GM12873 (cell line): ENCODE data around the gene REEP2.

Experiments used
- CTCF ChIP-seq: IDR thresholded peaks from 2 replicates; pipeline ENCODE4 v1.5.1; 2012; ENCODE audit warnings: low read depth, mild to moderate bottlenecking, moderate library complexity, low read length, control low read depth; ENCODE audit not compliant: insufficient read depth; ENCODE audit errors: missing control alignments

Gene REEP2

GRCh38 chr5:138444078-138444773, 5.4 kb downstream of the REEP2 start:
- no peak for TF ChIP-seq CTCF

- no peak for TF ChIP-seq CTCF
These were observed 6.1 kb downstream of the REEP2 start for GRCh38 chr5:138444774-138445546.

GRCh38 chr5:138445547-138446271, 6.9 kb downstream of the REEP2 start:
- TF ChIP-seq CTCF, result no peak

- TF ChIP-seq CTCF, result no peak
These were observed 9.2 kb downstream of the REEP2 start for GRCh38 chr5:138448070-138448469.

- TF ChIP-seq CTCF, result no peak
These were observed 9.9 kb downstream of the REEP2 start for GRCh38 chr5:138448481-138449398.

- TF ChIP-seq CTCF, result peak; percentile 97
These were observed 10.8 kb downstream of the REEP2 start for GRCh38 chr5:138449501-138450239.
